Esophagus (tissue), 2 donors: ENCODE results near the gene PLEK. TPM values are rescaled to one million over a fixed set of nuclear protein-coding genes. Genes with fewer than 3 reads are reported as not detected.

Experiments
- H3K27ac ChIP-seq, 2 donors: one replicate each; pipeline ENCODE4 v1.5.1; 2013; ENCODE audit warnings: low read depth in 2 of 2, mild to moderate bottlenecking in 2 of 2, inconsistent platforms in 1 of 2, low read length in 1 of 2, moderate library complexity in 1 of 2
- H3K27me3 ChIP-seq, 2 donors: one replicate each; pipeline ENCODE4 v1.6.1; 2013; ENCODE audit warnings: low read length in 2 of 2, control low read depth in 1 of 2, mild to moderate bottlenecking in 1 of 2; ENCODE audit not compliant: insufficient read depth in 2 of 2, control insufficient read depth in 1 of 2
- H3K36me3 ChIP-seq, 2 donors: one replicate each; pipeline ENCODE4 v1.6.1; 2013; ENCODE audit warnings: low read length in 1 of 2; ENCODE audit not compliant: control insufficient read depth in 2 of 2, insufficient read depth in 2 of 2
- H3K4me1 ChIP-seq, 2 donors: one replicate each; pipeline ENCODE4 v1.6.1; 2013; ENCODE audit warnings: low read length in 1 of 2; ENCODE audit not compliant: control insufficient read depth in 2 of 2, insufficient read depth in 2 of 2
- H3K4me3 ChIP-seq, 2 donors: one replicate each; pipeline ENCODE4 v1.5.1; 2013; ENCODE audit warnings: low read length in 2 of 2, mild to moderate bottlenecking in 2 of 2, low read depth in 1 of 2, moderate library complexity in 1 of 2
- H3K9me3 ChIP-seq, 2 donors: one replicate each; pipeline ENCODE4 v1.6.1; 2013; ENCODE audit warnings: mild to moderate bottlenecking in 2 of 2, low read depth in 1 of 2, low read length in 1 of 2, moderate library complexity in 1 of 2; ENCODE audit not compliant: control insufficient read depth in 2 of 2, insufficient read depth in 1 of 2
- WGBS, 2 donors: extraction: QIAGEN DNeasy Blood & Tissue Kit; methylation state at CpG; one replicate each; pipeline ENCODE4 v1.1.7; 2013; 5-methylcytosine and 5-hydroxymethylcytosine counted together
- polyA plus RNA-seq, 2 donors: library from polyadenylated mRNA; stranded (reverse); fragments of 200-250 nt; gene quantifications; one replicate each; pipeline ENCODE4 v1.2.3, GENCODE V29; 2013
- donor health status: healthy with polysubstance abuse.
- donor health status: Bipolar disorder and iron deficiency.

Gene PLEK
- 1 to 10 TPM; 1.2 to 1.4 TPM for polyA plus RNA-seq

- no peaks in the 10 kb centered on the region for H3K4me1 ChIP-seq
- 75 to 79% methylated on average over 7 of the region's 7 CpGs for WGBS, 2 donors
- no peaks in the 10 kb centered on the region for H3K27me3 ChIP-seq
- H3K9me3 ChIP-seq = no peaks in the 10 kb centered on the region
- H3K4me3 ChIP-seq = no peak within 1 kb of the TSS
- H3K36me3 ChIP-seq = no peaks in the 10 kb centered on the region
- H3K27ac ChIP-seq = no peak within 1 kb of the TSS
Observed at GRCh38 chr2:68365087-68365486, at the start of gene PLEK. TSS of gene PLEK (plus strand) at chr2:68365282. CDS start at chr2:68365352, 70 bp downstream.

GRCh38 chr2:68316111-68316510, 49.0 kb upstream of the PLEK start:
- peaks cover 4 to 9% of the 10 kb centered on the region in 2 donors for H3K4me1 ChIP-seq
- WGBS, 2 donors = 74 to 82% methylated on average over 2 of the region's 2 CpGs
- H3K36me3 ChIP-seq = peaks cover 0 to 2% of the 10 kb centered on the region in 2 donors
- peaks cover 0 to 5% of the 10 kb centered on the region in 2 donors for H3K27me3 ChIP-seq
- no peaks in the 10 kb centered on the region for H3K9me3 ChIP-seq
- H3K27ac ChIP-seq = no peak overlapping the region
- H3K4me3 ChIP-seq = no peak overlapping the region

GRCh38 chr2:68317971-68318913, 46.8 kb upstream of the PLEK start:
- Histone ChIP-seq H3K9me3 (no peaks in the 10 kb centered on the region), H3K36me3 (peaks cover 0 to 2% of the 10 kb centered on the region in 2 donors), H3K4me1 (peaks cover 4 to 9% of the 10 kb centered on the region in 2 donors), H3K4me3 (peak overlapping the region; percentile 48 to 62), H3K27me3 (peaks cover 0 to 5% of the 10 kb centered on the region in 2 donors), H3K27ac (peak overlapping the region; percentile 40 to 66)
- WGBS, 2 donors = 34 to 46% methylated on average over 27 of the region's 27 CpGs

GRCh38 chr2:68318914-68319397, 46.1 kb upstream of the PLEK start:
- no peaks in the 10 kb centered on the region for H3K9me3 ChIP-seq
- peak overlapping the region; percentile 66 to 76 for H3K27ac ChIP-seq
- peak overlapping the region; percentile 48 to 62 for H3K4me3 ChIP-seq
- H3K36me3 ChIP-seq = peaks cover 0 to 2% of the 10 kb centered on the region in 2 donors
- peaks cover 4 to 9% of the 10 kb centered on the region in 2 donors for H3K4me1 ChIP-seq
- 4 to 7% methylated on average over 27 of the region's 27 CpGs for WGBS, 2 donors
- H3K27me3 ChIP-seq = peaks cover 0 to 5% of the 10 kb centered on the region in 2 donors

- peaks cover 0 to 5% of the 10 kb centered on the region in 2 donors for H3K27me3 ChIP-seq
- H3K4me3 ChIP-seq = peak within 1 kb of the TSS; percentile 48 to 62
- H3K36me3 ChIP-seq = peaks cover 0 to 2% of the 10 kb centered on the region in 2 donors
- H3K27ac ChIP-seq = peak within 1 kb of the TSS; percentile 66 to 76
- WGBS, 2 donors = 1% methylated on average over 55 to 64 of the region's 64 CpGs
- H3K9me3 ChIP-seq = no peaks in the 10 kb centered on the region
- H3K4me1 ChIP-seq = peaks cover 4 to 9% of the 10 kb centered on the region in 2 donors
Observed at GRCh38 chr2:68319398-68320117, 45.5 kb upstream of the PLEK start, which contains the start of gene CNRIP1. TSS of gene CNRIP1 (minus strand) at chr2:68319949. CDS start at chr2:68319400, 549 bp downstream.

GRCh38 chr2:68320118-68320641, 44.9 kb upstream of the PLEK start:
- peak overlapping the region; percentile 66 to 76 for H3K27ac ChIP-seq
- H3K27me3 ChIP-seq = peaks cover 0 to 5% of the 10 kb centered on the region in 2 donors
- peak overlapping the region; percentile 48 to 62 for H3K4me3 ChIP-seq

GRCh38 chr2:68325056-68325455, 40.0 kb upstream of the PLEK start:
- 70 to 78% methylated on average over 3 of the region's 3 CpGs for WGBS, 2 donors
- no peak overlapping the region for H3K27ac ChIP-seq
- H3K9me3 ChIP-seq = no peaks in the 10 kb centered on the region
- no peaks in the 10 kb centered on the region for H3K36me3 ChIP-seq
- peaks cover 0 to 2% of the 10 kb centered on the region in 2 donors for H3K27me3 ChIP-seq
- no peaks in the 10 kb centered on the region for H3K4me1 ChIP-seq
- H3K4me3 ChIP-seq = no peak overlapping the region

More at GRCh38 chr2:68320118-68320641, 44.9 kb upstream of the PLEK start:
- Histone ChIP-seq H3K36me3 (peaks cover 0 to 2% of the 10 kb centered on the region in 2 donors), H3K9me3 (no peaks in the 10 kb centered on the region), H3K4me1 (peaks cover 4 to 9% of the 10 kb centered on the region in 2 donors)
- 7 to 10% methylated on average over 11 of the region's 11 CpGs for WGBS, 2 donors

- WGBS, 2 donors = 67 to 80% methylated on average over 5 of the region's 5 CpGs
- Histone ChIP-seq H3K36me3 (no peaks in the 10 kb centered on the region), H3K4me3 (no peak overlapping the region), H3K27ac (no peak overlapping the region), H3K9me3 (no peaks in the 10 kb centered on the region), H3K27me3 (no peaks in the 10 kb centered on the region), H3K4me1 (no peaks in the 10 kb centered on the region)
Observed at GRCh38 chr2:68328901-68329300, 36.2 kb upstream of the PLEK start.

- H3K36me3 ChIP-seq = no peaks in the 10 kb centered on the region
- H3K4me1 ChIP-seq = no peaks in the 10 kb centered on the region
- H3K9me3 ChIP-seq = no peaks in the 10 kb centered on the region
- H3K4me3 ChIP-seq = no peak overlapping the region
- WGBS, 2 donors = 58 to 73% methylated on average over 2 of the region's 2 CpGs
- H3K27me3 ChIP-seq = no peaks in the 10 kb centered on the region
- H3K27ac ChIP-seq = no peak overlapping the region
Observed at GRCh38 chr2:68330691-68331090, 34.4 kb upstream of the PLEK start.
